Endothelial cell of hepatic sinusoid (primary cell): ENCODE measurements around the gene HSD17B1.
"Not testable (repeated sequence)": the region's sequence is repeated elsewhere in the genome, so short reads cannot be mapped to it uniquely, and the experiment has no call there.

ENCODE experiments used
- in situ Hi-C: cut with HindIII; loops from 2 replicates; pipeline ENCODE4 v1.10.0; 2017; ENCODE audit warnings: low sequenced_read_pairs

Gene HSD17B1

DNA sequence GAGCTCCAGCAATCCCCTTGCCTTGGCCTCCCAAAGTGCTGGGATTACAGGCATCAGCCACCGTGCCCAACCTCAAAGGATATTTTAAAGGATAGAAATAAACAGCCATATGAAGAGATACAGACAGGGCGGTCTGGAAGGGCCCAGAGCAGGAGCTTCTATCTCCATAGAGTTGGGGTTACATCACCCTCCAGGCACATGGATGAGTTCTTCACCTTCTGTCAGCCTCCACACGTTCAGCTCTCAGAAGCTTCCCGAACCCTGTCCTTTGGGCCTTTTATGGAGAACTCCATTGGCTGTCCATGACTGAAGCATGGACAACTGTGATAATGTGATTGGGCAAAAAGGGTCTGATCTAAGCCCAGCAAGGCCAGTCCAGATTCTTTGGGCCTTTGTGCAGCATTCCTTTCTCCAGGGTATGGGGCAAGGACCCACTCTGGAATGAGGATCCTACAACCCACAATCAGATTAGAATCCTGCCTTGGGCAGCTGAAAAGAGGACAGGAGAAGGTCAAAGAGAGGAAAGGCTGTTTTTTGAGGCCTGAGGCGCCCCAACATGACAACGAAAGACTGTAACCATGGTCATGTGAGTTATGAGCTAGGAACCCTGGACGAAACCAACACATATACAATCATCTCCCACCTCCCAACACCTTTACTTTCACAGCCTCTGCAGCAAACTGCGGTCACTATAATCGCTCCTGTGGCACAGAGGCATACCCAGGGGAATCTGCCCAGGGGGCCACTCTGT lies 6.8 kb upstream of the HSD17B1 start:
- in situ Hi-C loops: not testable (repeated sequence)

DNA sequence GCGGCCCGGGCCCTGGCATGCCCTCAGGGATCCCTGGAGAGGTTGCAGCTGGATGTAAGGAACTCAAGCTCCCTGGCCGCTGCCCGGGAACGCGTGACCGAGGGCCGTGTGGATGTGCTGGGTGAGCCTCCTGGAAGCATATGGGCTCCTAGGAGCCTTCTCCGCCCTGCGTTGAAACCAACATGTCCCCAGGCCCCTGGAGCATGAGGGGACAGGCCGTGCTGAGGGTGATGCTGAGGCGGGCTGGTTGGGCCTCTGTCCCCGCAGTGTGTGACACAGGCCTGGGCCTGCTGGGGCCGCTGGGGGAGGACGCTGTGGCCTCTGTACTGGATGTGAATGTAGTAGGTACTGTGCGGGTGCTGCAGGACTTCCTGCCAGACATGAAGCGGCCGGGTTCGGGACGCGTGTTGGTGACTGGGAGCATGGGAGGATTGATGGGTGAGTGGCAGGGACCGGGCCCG lies 5.7 kb upstream of the HSD17B1 start:
- in situ Hi-C loops: no loop called here

DNA sequence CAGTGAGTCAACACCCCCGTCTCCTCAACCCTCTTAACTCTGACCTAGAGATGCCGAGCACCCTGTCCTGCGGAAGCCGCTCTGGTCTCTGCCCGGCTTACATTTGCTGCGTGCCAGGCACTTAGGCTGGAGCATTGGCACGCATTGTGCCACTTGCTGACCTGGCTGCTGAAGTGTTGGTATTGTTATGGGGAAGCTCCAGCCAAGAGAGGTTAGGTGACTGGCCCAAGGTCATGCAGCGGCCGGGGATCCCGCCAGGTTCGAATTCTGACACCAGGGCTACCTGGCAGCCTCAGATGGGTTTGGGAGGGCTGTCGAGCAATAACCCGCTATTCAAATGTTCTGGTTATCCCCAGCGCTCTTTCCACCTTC lies 5.0 kb upstream of the HSD17B1 start:
- in situ Hi-C loops: no loop called here

DNA sequence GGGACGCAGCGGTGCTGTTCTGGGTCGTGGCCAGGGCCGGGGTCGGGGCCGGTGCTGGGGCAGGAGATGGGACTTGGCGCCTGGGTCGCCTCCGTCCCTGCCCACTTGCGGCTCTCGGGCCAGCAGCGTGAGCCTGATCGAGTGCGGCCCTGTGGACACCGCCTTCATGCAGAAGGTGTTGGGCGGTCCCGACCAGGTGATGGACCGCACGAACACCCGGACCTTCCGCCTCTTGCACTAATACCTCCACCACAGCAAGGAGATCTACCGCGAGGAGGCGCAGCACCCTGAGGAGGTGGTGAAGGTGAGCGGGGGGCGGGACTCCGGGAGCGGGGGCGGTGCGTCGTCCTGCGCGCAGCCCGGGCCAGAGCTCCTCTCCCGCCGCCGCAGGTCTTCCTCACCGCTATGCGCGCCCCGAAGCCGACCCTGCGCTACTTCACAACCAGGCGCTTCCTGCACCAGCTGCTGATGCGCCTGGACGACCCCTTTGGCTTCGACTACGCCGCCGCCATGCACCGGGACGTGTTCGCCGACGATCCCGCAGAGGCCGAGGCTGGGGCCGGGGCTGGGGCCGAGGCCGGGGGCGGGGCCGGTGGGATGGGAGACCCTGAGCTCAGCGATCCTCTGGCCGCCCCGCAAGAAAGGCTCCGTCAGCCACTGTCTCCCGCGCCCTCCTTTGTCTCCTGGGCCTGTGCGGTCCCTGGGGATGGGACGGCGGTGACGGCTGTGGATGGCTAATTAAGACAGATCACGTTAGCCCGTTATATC lies 4.5 kb upstream of the HSD17B1 start:
- in situ Hi-C loops: no loop called here

DNA sequence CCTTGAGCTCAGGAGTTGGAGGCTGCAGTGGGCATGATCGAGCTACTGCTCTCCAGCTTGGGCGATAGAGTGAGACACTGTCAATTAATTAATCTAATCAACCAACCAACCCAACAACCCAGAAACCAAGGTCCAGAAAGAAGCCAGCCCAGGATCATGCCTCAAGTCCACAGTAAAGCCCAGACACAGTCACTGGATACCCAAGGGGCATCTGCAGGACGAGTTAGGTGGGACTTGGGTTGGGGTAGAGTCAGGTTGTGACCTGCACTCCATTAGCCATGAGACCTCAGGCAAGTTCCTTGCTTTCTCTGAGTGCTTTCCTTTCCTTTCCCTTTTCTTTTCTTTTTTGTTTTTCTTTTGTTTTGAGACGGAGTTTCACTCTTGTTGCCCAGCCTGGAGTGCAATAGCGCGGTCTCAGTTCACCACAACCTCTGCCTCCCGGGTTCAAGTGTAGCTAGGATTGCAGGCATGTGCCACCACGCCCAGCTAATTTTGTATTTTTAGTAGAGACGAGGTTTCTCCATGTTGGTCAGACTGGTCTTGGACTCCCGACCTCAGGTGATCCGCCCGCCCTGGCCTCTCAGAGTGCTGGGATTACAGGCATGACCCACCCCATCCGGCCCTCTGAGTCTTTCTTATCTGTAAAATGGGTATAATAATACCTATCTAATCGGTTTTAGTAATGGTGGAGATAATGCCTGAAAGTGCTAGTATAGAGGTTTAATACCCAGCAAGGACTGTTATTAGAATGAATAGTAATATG lies 3.5 kb upstream of the HSD17B1 start:
- in situ Hi-C loops: no loop called here

DNA sequence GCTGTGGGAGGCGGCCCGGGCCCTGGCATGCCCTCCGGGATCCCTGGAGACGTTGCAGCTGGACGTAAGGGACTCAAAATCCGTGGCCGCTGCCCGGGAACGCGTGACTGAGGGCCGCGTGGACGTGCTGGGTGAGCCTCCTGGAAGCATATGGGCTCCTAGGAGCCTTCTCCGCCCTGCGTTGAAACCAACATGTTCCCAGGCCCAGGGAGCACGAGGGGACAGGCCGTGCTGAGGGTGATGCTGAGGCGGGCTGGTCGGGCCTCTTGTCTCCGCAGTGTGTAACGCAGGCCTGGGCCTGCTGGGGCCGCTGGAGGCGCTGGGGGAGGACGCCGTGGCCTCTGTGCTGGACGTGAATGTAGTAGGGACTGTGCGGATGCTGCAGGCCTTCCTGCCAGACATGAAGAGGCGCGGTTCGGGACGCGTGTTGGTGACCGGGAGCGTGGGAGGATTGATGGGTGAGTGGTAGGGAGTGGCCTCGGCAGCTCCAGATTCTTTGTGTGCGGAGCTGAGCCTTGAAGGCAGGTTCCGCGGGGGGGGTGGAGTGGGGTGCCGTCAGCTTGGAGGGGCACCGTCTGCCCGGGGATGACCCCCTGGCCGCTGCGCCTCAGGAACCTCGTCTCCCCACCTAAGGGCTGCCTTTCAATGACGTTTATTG lies 567 bp downstream of the HSD17B1 start:
- in situ Hi-C loops: no loop called here

DNA sequence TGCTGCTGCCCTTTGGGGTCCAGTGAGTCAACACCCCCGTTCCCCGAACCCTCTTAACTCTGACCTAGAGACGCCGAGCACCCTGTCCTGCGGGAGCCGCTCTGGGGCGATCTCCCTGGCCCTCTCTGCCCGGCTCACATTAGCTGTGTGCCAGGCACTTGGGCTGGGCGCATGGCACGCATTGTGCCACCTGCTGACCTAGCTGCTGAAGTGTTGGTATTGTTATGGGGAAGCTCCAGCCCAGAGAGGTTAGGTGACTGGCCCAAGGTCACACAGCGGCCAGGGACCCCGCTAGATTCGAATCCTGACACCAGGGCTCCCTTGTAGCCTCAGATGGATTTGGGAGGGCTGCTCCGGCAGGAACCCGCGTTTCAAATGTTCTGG lies 1.1 kb downstream of the HSD17B1 start:
- in situ Hi-C loops: no loop called here

DNA sequence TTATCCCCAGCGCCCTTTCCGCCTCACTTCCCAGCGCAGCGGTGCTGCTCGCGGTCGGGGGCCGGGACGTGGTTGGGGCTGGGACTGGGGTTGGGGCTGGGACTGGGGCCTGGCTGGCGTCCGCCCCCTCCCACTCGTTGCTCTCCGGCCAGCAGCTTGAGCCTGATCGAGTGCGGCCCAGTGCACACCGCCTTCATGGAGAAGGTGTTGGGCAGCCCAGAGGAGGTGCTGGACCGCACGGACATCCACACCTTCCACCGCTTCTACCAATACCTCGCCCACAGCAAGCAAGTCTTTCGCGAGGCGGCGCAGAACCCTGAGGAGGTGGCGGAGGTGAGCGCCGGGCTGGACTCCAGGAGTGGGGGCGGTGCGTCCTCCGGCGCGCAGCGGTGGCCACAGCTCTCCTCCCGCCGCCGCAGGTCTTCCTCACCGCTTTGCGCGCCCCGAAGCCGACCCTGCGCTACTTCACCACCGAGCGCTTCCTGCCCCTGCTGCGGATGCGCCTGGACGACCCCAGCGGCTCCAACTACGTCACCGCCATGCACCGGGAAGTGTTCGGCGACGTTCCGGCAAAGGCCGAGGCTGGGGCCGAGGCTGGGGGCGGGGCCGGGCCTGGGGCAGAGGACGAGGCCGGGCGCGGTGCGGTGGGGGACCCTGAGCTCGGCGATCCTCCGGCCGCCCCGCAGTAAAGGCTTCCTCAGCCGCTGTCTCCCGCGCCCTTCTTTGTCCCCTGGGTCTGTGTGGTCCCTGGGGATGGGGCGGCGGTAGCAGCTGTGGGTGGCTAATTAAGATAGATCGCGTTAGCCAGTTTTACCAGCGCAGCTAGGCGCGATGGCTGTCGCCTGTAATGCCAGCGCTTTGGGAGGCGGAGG lies 1.8 kb downstream of the HSD17B1 start:
- in situ Hi-C loops: no loop called here

DNA sequence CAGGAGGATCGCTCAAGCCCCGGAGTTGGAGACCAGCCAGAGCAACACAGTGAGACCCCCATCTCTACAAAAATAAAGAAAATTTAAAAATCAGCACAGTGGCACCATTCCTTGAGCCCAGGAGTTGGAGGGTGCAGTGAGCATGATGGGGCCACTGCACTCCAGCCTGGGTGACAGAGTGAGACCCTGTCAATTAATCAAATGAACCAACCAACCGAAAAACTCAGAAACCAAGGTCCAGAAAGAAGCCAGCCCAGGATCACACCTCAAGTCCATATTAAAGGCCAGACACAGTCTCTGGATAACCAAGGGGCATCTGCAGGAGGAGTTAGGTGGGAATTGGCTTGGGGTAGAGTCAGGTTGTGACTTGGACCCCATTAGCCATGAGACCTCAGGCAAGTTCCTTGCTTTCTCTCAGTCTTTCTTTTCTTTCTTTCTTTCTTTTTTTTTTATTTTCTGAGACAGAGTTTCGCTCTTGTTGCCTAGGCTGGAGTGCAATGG lies 2.4 kb downstream of the HSD17B1 start:
- in situ Hi-C loops: no loop called here

DNA sequence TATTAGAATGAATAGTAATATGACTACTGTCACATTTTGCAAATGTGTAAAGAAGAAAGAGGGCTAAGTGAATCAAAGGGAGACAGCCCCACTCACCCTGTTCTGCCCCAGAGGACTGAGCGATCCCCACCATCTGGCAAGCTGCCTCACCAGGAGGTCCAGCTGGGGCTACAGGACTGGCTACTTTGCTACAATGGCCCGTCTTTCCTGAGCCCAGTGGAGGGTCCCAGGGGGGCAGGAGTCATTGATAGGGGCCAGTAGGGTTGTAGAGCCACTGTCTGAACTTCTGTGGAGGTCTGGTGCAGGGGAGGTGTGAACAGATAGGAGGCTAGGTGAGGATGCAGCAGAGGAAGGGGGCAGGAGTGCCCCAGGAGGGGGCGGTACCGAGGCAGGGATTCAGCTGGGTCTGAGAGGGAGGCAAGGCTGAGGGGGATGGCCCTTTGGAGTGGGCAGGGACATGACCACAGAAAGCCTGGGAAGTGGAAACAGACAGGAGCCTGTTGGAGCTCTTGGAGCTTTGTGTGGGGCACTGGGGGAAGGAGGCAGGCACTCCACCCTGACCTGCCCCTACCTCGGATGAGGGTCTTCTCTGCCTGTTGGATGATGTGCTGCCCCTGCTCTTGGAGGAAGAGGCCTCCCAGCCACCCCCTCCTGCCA lies 3.4 kb downstream of the HSD17B1 start:
- in situ Hi-C loops: not testable (repeated sequence)

DNA sequence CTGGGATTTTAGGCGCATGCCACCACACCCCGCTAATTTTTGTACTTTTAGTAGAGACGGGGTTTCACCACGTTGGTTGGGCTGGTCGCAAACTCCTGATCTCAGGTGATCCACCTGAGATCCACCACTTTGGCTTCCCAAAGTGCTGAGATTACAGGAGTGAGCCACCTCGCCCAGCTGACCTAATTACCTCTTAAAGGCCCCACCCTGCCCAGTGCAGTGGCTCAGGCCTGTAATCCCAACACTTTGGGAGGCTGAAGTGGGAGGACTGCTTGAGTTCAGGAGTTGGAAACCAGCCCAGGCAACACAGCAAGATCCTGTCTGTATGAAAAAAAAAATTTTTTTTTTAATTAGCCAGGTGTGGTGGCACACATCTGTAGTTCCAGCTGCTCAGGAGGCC lies 6.4 kb downstream of the HSD17B1 start:
- in situ Hi-C loops: no loop called here

DNA sequence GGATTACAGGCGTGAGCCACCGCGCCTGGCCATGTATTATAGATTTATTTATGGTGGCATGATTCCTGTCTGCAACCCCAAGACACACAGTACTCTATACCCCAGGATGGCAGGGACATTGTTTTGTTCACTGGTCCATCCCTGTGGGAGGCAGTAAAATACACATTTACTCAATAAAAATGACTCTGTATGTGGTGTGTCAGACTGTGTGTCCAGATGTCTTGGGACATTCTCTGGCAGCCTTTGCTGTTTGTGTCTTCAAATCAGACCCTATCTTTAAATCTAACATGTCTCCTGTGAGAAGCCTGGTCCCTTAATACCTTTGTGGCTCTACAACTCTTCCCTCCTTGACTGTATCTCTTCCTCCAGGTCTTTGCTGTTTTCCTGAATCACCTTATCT lies 7.5 kb downstream of the HSD17B1 start:
- in situ Hi-C loops: no loop called here

DNA sequence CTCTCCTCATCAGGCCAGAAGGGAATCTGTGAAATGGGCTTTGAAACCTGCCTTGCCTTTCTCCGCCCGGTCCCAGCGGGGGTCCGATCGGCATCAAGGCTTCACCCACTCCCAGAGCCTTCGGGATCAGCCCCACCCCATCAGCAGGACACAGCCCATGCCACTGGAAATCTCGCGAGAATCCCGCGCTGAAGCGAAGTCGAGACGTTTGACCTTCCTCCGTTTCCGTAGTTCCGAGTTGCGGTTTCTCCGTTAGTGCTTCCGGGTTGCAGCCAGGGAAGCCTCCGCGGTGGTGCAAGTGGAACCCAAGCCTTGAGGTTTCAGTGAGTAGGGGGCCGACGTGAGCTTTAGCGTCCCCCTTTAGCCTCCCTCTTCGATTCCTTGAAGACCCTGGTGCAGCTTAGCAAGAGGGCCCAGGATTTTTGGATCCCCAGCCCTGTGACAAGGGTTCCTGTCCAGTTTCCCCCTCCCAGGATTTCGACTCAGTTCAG lies 9.2 kb downstream of the HSD17B1 start, which contains the start of gene COASY:
Gene COASY, plus strand, starts transcription at position 252 of the 491 bp plus-strand sequence. CDS start 475 bp downstream, outside the sequence.
- in situ Hi-C loops: no loop called here

DNA sequence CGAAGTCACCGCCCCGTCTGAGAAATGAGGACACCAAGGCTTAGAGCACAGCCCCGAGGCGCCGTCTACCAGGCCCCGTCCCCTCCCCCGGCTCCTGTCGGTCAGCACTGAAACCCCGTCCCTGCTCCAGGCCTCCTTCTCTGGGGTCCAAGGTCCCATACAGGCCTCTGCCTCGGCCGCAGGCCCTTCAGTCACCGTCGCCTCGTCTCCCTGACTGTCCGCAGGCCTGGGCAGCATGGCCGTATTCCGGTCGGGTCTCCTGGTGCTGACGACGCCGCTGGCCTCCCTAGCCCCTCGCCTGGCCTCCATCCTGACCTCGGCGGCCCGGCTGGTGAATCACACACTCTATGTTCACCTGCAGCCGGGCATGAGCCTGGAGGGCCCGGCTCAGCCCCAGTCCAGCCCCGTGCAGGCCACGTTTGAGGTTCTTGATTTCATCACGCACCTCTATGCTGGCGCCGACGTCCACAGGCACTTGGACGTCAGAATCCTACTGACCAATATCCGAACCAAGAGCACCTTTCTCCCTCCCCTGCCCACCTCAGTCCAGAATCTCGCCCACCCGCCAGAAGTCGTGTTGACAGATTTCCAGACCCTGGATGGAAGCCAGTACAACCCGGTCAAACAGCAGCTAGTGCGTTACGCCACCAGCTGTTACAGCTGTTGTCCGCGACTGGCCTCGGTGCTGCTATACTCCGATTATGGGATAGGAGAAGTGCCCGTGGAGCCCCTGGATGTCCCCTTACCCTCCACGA lies 9.8 kb downstream of the HSD17B1 start:
- in situ Hi-C loops: no loop called here

DNA sequence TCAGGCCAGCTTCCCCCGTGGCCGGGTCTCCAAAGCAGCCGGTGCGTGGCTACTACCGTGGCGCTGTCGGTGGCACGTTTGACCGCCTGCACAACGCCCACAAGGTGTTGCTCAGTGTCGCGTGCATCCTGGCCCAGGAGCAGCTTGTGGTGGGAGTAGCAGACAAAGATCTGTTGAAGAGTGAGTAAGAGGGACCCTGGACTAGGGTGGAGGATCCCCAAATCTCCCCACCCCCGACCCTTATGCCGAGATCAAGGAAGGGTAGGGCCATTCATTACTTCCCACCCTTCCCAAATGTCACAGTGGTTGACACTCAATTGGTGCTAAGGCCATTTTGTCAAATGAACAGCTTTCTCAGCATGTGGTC lies 10.4 kb downstream of the HSD17B1 start:
- in situ Hi-C loops: no loop called here

DNA sequence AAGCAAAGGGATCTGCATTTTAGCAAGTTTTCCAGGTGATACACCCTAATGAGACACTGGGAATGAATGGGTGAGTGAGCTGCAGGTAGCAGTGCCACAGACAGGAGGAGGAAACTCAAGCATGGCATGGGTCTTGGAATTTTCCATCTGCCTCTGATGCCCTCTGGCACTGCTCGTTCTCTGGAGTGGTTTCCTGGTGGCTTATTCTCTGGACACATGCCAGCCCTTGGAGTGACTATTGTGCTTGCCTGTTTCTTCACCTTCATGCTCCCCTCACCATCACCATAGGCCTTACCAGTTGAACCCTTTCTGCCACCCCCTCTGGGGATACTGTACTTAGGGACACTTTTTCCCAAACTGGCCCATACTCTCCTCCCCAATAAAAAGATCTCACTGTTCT lies 10.8 kb downstream of the HSD17B1 start:
- in situ Hi-C loops: no loop called here

DNA sequence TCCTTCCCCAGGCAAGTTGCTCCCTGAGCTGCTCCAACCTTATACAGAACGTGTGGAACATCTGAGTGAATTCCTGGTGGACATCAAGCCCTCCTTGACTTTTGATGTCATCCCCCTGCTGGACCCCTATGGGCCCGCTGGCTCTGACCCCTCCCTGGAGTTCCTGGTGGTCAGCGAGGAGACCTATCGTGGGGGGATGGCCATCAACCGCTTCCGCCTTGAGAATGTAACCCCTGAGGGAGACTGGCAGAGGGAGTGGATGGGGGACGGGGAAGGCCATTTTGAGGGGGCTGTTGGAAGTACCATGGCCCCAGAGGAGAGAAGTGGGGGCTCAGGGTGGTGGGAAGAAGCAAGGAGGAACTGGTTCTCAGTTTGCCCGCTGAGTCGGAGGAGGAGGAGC lies 11.2 kb downstream of the HSD17B1 start:
- in situ Hi-C loops: no loop called here

DNA sequence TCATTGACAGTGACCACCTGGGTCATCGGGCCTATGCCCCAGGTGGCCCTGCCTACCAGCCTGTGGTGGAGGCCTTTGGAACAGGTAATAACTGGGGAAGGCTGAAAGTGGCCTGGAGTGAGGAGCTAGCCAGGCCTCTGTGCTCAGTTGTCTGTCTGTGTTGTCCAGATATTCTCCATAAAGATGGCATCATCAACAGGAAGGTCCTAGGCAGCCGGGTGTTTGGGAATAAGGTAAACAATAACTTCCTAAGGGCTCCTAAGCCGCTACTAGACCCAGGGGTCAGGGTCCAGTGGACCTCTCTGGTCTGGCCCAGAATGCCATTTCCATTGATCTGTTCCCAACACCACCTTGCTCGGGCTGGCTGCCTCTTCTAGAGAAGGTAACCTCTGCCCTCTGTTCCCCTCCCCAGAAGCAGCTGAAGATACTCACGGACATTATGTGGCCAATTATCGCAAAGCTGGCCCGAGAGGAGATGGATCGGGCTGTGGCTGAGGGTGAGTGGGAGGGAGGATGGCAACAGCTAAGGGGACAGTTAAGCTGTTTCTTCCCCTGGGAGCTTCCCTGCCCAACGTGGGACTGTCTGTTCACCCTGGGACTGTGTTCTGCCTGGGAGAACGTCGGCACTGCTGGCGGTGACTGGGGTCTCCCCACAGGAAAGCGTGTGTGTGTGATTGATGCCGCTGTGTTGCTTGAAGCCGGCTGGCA lies 12.2 kb downstream of the HSD17B1 start:
- in situ Hi-C loops: no loop called here
